NCI-H146 treated with DMSO at 0.1 percent for 48 hours (cell line): ENCODE data around the gene KCNK5.
A peak's percentile ranks its signal among the peaks of the same experiment; 100 is the strongest.

Experiments
- DNase-seq: peaks from one replicate; lab custom pipeline; 2025; ENCODE audit not compliant: unreplicated experiment; lab: John Stamatoyannopoulos, UW

The KCNK5 gene

DNA sequence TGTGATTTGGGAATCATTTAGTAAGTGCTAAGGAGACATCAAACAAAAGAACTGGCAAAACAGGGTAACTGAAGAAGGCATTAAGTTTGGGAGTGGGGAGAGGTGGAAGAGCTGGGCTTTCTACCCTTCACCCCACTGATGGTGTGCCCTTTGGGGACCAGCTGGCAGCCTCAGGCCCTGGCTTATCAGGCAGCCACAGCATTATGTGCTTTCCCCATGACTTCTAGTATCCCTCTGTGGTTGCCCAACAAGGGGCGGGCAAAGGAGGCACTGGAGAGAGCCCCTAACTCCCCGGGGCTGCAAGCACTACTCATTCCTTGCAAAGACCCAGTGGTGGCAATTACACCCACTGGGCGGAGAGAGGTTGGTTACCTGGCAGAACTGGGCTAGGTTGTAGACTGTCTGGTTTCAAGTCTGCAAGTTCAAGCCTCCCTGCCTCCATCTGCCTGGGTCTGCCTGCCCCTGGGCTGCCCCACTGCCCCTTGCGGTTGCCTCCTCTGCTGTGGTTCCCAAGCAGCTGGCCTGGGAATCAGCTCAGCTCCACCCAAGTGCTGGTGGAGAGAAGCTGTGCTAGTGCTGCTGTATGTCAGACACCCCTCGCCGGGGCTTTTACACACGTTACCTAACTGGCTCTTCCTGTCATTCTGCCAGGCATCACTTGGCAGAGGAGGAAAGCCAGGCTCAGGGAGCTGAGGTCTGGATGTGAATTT lies 29.9 kb downstream of the KCNK5 start:
- DNase-seq, result no peak

DNA sequence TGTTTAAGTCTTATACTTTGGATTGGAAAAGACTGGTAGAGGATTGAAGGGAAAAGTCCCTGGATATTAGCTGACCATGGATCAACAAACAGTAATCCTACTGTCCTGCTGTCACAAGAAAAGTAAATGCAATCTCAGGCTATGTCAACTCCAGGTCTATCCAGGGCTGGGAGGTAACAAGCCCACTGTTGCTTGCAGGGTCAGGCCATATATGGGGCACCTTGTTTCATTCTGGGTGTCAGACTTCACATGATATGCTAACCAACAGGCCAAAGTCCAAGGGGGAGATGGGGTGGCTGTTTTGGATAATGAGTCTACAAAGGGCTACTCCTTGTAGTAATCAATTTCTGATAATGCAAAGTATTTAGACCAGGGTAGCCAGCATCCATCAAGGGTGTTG lies 30.7 kb downstream of the KCNK5 start:
- no peak for DNase-seq

DNA sequence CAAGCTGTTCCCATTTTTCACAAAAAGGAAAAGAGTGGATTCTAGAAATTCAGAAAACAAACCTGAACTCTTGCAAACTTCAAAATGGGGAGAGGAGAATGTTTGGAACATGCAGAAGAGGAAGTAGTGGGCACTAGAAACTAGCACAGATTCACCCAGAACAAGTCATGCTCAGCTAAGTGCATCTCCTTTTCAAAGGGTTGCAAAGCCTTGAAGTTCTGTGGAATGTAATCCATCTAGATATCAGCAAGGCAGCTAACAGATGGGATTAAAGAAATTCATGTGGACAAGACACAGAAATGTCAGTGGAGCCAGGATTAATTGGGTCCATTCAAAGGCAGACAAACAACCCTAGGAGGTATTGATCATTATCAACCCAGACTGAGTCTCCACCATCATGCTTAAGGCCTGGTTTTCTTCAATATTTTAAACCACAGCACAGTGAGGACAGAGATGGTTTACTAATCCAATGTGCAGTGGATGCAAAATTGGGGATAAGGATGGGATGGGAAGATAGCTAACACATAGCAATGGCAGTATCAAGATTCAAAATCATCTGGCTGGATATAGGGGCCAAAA lies 31.3 kb downstream of the KCNK5 start:
- no peak for DNase-seq

DNA sequence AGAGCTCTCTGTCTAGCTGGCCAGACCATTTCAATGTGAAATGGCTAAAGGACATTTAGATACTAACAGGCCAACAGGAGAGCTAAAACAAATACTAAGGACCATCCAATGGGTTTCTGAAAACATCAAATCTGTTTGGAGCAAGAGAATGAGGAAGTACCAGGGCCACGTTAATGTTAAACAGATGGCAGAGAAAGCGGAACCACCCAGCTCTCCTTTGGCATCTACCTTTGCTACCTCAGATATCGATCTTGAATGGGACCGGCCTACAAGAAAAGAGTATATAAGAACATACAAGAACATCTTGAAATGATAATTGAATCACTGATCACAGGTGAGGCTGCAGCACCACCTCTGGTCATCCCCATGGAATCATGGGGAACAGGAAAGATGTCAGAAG lies 31.8 kb downstream of the KCNK5 start:
- DNase-seq, result no peak

DNA sequence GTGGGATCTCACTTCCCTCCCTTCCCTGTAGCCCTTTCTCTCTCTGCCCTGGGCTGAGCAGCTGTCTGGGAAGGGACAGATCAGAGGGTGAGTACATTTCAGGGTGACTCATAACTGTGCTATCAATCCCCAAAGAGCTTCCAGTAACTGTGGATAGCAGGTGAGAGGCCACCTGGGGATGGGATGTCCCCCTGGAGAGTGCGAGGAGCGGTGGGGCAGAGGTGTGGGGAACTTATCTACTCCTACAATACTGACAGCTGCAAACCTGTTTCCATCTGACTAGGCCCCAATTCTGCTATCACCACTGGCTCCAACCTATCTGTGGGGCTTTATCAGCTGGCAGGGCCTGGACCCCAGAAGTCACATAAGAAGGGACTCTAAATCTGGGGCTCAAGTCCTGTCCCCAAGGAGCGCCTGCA lies 32.6 kb downstream of the KCNK5 start:
- no peak for DNase-seq

DNA sequence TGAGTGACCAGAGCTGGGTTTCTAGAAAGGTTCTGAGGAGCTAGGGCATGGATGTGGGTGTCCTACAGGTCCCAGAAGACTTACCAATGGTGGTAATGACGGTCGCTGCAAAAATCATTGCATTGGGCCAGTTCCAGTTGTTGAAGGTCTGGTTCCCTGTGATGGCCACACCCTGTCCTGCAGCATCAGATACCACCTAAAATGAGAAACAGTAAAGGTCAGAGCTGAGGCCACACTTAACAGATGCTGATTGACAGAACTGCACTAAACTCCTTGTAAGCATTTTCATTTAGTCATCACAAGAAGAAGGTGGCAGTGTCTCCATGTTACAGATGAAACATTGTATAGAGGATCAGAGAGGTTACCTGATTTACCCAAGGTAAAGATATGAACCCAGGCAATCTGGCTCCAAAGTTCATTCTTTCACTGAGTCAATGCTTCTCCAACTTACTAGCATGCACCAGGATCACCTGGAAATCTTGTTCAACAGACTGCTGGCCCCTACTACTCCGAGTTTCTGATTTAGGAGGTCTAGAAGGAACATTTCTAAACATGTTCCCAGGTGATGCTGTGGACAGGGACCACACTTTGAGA lies 33.4 kb downstream of the KCNK5 start:
- DNase-seq, result no peak

DNA sequence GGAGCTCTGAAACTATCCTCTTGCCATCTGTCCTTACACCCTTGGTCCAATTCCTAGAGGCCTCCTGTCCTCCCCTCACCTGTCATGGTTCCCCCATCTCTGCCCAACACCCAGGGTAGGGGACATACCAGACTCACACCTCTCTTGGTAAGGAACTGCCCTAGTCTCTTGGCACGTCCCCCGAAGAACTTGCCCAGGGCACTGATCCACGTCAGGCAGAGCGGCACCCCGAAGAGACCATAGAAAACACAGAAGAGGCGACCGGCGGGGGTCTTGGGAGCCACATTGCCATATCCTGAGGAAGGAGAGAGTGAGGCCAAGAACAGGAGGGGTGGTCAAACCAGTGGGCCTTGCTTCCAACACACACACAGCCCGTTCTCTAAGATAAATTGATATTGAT lies 34.8 kb downstream of the KCNK5 start:
- no peak for DNase-seq

DNA sequence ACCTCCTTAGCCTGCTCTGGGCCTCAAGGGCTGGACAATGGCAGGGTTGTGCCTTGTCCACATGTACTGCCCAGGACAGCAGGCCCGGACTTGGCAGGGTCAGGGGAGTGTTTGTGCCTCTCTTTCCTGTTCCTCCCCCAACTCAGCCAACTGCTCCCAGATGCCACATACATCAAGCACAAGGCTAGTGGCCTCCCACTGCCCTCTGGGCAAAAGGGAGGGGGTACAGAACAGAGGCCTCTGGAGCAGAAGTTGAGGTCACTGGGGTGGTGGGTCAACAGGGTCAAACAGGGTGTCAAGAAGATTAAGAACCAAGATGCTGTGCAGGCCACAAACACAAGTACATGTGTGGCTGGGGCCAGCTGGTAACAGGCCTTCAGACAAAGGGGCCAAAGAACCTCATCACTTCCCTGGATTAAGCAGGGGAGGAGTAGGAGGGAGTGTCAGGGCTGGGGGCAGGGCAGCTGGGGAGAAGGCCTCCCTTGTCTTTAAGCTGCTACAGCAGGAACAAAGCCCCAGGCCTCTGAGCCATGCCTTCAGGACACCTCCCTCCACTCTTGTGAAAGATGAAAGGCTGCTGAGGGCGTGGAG lies 36.0 kb downstream of the KCNK5 start:
- no peak for DNase-seq

DNA sequence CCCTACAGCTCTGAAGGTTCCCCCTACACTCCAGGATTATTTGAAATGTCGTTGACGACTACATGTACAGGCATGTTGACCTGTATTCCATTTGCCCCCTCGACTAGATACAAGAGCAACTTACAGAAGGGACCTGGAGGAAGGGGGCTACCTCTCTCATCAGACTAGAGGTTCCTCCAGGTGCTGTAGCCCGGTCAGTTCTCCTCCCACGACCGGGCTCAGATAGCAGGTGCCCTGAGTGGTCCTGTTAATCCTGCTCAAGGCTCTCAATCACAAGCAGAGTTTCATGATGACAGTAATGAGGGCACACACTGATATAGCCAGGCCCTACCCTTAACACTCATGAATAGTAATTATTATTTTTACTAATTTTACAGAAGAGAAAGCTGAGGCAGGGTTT lies 36.5 kb downstream of the KCNK5 start:
- DNase-seq, result no peak

DNA sequence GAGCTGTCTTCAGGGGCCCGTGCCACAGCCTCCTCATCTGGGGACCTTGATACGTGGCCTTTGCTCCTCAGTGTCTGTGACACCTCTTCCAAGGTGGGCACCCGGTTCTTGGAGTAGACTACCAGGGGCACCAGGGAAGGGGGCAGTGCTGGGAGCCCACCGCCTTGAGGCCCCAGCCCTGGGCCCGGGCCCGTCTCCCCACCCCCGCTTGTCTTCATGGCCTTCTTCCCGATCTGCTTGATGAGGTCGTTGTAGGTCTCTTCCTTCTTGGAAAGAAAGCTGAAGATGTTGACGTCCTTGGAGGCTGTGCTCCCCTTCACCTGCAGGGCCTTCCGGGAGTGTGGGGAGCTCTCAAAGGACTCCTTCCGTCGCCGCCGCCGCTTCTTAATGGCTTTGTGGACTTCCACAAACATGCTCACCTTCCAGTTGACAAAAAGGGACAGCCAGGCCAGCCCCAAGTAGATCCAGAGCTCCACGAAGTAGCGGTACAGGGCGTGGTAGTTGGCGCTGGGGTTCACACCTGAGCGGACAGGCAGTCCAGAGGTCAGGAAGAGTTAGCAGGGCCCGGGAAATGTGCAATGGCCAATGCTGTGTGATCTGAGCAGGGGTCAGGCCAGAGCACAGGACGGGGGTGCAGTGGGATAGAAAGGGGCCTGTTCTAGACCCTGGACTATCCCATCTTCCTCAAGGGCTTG lies 37.9 kb downstream of the KCNK5 start:
- DNase-seq, result no peak

DNA sequence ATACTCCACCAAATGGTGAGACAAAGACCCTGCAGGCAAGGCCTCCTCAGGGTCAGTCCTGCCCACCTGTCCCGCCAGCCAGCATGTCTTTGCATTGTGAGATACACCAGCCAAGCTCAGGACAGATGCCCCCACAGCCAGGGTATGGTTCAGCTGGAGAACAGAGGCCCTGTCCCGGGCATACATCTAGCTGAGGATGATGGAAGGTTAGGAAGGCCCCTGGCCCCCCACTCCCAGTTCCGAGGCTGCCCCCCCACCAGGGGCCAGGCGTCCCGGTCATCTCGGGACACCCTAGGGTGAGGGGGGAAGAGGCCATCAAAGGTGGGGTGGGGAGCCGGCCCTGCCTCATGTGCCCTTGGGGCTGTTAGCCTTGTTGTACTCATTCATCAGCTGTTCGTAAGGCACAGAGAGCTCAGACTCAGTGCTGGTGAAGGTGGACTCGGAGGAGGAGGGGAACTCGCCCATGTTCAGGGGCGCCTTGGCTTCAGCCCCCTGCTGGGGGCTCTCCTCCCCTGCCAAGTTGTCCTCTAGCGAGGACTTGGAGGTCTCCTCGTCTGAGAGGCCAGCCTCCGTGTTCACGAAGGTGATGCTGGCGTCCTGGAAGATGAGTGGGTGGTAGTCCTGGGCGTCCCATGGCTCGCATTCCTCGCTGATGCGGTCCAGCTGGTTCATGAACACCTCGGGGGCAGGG lies 38.6 kb downstream of the KCNK5 start:
- DNase-seq, result no peak

DNA sequence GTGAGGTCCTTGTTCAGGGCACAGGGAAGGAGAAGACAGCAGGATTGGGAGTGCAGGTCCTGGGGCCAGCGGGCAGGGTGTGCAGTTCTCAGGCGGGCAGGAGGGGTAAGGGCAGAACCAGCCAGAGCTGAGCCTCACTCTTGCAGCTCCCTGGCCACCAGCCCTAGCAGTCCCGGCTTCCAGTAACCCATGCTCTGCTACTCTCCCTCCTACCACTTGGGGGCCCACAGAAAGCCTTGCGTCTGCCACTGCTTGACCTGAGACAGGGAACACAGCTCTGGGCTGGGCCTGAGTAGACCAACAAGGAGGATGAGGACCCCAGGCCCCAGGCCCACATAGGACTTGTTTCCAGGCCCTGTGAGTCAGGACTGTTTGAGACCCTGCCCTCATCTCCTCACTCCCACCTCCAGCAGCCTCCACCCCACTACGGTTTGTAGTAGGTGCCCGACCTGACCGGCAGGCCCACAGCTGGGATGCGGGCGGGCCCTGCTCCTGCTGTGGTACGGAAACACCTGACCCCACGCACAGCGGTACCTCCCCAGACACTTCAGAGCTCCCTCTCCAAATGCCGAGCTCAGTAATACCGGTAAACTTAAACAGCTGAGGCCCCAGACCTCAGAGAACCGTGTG lies 39.2 kb downstream of the KCNK5 start:
- no peak for DNase-seq

DNA sequence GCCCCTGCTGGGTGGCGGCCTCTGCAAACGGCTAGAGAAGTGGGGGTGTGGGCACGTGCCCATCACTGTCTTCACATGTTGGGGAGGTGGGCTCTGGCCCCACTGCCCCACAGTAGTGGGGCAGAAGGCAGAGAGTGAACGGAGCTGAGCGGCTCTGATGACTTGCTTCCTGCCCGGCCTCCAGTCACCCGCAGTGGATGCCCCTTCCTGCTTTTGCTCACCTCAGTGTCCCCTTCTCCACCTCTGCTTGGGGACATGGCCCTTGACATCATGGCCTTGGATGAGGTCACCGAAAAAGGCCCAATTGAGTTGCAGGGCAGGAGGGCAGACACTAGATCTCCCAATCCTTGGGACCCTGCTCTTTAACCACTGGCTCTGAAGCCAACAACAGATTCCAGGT lies 40.1 kb downstream of the KCNK5 start:
- no peak for DNase-seq

DNA sequence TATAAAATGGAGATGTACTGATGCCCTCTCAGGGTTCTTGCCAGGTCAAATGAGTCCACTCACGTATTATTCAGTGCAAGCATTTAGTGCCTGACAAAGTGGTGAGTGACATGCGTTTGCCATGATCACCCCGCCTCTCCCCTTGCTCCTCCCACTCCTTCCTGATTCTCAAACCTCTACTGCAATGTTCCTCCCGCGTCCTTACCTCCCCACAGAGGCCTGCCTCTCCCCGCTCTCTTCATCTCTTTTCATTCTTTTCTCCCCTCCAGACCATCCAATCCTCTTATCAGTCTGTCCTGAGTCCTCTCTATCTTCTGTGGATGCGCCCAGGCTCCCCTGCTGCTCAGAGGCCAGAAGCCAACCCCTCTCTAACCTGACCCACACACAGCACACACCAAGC lies 40.7 kb downstream of the KCNK5 start:
- DNase-seq, result no peak

DNA sequence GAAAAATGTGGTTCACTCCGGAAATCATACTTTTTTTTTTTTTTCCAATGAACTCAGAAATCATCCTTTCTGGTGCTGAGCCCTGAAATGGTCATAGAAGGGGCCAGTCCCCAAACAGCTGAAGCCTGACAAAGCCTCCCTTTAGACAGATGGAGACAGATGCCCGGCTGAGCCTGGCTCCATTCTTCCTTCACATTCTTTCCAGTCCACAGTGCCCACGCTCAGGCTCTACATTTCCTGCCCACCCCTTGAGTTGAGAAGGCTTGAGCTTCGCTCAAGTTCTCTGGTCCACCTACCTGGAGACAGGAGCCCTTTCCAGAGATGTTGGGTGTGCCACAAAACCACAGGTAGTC lies 41.2 kb downstream of the KCNK5 start:
- DNase-seq, result no peak

DNA sequence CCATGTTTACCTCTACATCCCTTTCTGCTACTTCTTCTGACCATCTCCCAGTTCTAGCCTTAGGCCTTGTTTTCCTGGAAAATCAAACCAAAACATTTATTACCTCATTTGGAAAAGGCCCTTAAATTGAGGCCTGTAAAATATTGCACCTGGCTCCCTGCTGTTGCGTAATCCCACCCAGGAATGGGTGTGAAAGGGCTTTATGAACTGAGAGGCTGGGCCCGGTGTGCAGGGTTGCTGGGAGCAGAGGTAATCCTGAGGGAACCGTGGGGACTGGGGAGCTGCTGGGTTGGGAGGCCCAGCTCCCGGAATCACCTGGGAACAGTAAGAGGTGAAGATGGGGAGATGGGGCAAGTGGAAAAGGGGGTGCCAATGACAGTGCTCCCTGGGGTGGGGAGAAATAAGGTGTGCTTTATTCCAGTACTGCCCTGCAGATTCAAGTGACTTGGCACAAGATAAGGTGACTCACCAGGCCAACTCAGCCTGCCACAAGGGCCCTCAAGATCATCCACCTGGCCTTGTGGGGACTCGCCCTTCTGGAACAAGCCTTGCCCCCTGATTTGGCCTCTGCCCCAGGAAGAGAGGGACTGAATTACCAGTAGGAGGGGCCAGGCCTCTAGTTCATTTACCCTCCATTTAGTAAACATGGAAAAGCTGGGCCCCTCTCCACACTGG lies 44.2 kb downstream of the KCNK5 start:
- no peak for DNase-seq

DNA sequence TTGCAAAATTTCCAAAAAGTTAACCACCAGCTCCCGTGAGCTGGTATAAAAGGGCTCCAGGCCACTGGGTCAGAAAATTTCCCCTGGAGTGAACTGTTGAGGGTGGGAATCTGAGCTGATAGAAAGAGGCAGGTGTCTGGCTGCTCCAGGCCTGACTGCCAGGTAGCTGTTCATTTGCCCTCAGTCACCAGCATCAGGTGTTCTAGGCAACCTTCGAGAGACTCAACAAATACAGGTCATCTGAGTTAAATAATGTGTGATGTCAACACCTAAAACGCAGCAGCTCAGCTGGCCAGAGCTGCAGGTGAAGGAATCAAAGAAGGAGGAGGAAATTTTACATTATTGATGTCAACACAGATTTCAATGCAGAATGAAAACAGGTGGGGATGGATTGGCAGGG lies 46.7 kb downstream of the KCNK5 start:
- DNase-seq, result peak; percentile 97

DNA sequence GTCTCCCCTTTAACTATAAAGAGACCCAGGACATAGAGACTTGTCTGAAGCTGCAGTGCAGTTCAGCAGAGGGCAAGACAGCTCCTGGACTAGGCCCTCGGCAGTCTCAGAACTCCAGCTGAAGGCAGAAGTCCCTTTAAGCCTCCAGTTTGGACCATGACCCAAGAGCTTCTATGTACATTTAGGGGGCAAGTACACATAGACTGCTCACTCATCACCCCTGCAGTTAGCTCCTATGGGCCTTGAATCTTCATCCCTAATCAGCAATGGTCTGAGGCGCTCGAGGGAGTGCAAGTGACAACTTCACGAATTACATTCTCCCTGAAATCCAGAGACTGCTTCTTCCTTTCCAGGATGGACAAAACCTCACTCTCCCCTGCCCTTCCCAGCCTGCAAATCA lies 47.4 kb downstream of the KCNK5 start:
- DNase-seq, result no peak

DNA sequence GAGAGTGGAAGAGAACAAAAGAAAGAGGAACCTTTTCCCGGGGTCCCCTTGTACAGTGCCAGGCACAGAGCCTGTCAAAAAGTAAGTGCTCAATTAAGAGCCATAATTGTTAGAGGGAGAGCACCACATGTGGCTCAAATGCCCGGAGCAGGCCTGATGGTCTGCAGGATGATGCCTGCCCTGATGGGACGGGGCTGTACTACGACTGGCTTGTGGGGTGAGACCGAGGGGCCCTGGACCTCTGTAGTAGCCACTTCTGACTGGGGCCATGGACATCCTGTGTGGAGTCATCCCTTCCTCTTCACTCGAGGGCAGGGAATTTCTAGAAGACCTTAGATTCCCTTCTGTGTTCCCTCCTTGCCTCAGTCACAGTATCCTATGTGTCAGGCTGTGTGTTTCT lies 47.9 kb downstream of the KCNK5 start:
- no peak for DNase-seq

DNA sequence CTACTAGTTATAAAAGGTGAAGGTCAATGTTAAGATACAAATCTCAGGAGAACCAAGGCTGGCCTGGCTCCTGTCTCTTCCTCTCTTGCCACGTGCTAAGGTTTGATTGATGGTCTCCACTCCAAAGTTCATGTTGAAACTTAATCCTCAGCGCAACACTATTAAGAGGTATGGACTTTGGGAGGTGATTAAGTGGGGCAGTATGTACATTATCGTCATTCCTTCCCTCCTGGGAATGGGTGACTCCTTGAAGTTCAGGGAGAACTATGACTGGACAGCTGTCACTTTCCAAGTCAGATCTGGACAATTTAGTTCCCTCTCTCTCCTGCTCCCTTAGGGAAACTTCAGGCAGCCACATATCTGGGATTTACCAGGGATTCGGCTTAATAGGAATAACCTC lies 50.5 kb downstream of the KCNK5 start:
- DNase-seq, result no peak
